ENCODE measurements around the gene MPPE1.

- no peak for TF ChIP-seq EZH2phosphoT487 (IDR thresholded peaks at IDR 0.05; ENCODE audit: borderline replicate concordance)
- no peak for TF ChIP-seq POLR2A (IDR thresholded peaks at IDR 0.05; ENCODE audit: borderline replicate concordance, extremely low read depth, insufficient read depth, insufficient read length)
- TF ChIP-seq, protein P1, sequence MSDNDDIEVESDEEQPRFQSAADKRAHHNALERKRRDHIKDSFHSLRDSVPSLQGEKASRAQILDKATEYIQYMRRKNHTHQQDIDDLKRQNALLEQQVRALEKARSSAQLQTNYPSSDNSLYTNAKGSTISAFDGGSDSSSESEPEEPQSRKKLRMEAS (IDR thresholded peaks at IDR 0.05), result no peak
- no peak for TF ChIP-seq YY1 (IDR thresholded peaks at IDR 0.05; ENCODE audit: extremely low read depth, insufficient replicate concordance, low read depth, low read length)
- TF ChIP-seq TCF7L2 (IDR thresholded peaks at IDR 0.05; ENCODE audit: borderline replicate concordance, extremely low read depth, insufficient read depth, insufficient read length), result no peak
- TF ChIP-seq, protein P2, sequence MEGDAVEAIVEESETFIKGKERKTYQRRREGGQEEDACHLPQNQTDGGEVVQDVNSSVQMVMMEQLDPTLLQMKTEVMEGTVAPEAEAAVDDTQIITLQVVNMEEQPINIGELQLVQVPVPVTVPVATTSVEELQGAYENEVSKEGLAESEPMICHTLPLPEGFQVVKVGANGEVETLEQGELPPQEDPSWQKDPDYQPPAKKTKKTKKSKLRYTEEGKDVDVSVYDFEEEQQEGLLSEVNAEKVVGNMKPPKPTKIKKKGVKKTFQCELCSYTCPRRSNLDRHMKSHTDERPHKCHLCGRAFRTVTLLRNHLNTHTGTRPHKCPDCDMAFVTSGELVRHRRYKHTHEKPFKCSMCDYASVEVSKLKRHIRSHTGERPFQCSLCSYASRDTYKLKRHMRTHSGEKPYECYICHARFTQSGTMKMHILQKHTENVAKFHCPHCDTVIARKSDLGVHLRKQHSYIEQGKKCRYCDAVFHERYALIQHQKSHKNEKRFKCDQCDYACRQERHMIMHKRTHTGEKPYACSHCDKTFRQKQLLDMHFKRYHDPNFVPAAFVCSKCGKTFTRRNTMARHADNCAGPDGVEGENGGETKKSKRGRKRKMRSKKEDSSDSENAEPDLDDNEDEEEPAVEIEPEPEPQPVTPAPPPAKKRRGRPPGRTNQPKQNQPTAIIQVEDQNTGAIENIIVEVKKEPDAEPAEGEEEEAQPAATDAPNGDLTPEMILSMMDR (IDR thresholded peaks at IDR 0.05 in 2 of 3, conservative IDR thresholded peaks at IDR 0.05 in 1 of 3; ENCODE audit: borderline replicate concordance in 1 of 3, insufficient read depth in 1 of 3, low read depth in 2 of 3, low read length in 2 of 3), result no peak
- TF ChIP-seq SRF (IDR thresholded peaks at IDR 0.05; ENCODE audit: low read depth), result no peak
- TF ChIP-seq REST (IDR thresholded peaks at IDR 0.05; ENCODE audit: low read depth), result no peak
- TF ChIP-seq ZFX (IDR thresholded peaks at IDR 0.05), result no peak
These were observed 15.3 kb upstream of the MPPE1 start for GRCh38 chr18:11923450-11923849.

Measured in HCT116 (cell line).